Amniotic epithelial cell (primary cell): Measurements from ENCODE around the gene PRKAG2.
A peak's percentile ranks its signal among the peaks of the same experiment; 100 is the strongest.
"Not testable (repeated sequence)": the region's sequence is repeated elsewhere in the genome, so short reads cannot be mapped to it uniquely, and the experiment has no call there.

Experiments
- DNase-seq: peaks from one replicate; pipeline ENCODE4 v3.0.0-alpha.2; 2010; ENCODE audit warnings: low read depth

PRKAG2 gene

GRCh38 chr7:151552352-151553028 lies 324.4 kb downstream of the PRKAG2 start:
- no peak for DNase-seq

DNA sequence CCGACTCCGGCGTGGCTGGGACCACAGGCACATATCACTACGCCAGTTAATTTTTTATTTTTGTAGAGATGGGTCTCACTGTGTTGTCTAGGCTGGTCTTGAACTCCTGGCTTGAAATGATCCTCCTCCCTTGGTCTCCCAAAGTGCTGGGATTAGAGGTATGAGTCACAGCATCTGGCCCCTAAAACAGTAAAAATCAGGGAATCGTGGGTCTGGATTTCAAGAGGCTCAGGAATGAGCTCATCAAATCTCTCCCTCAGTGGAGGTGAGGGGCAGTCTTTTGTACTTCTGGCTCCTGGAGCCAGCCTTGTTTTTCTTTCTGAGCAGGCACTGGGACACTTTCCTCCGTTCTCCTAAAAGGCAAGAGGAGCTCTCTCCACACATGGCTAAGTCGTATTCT lies 325.1 kb downstream of the PRKAG2 start:
- no peak for DNase-seq

DNA sequence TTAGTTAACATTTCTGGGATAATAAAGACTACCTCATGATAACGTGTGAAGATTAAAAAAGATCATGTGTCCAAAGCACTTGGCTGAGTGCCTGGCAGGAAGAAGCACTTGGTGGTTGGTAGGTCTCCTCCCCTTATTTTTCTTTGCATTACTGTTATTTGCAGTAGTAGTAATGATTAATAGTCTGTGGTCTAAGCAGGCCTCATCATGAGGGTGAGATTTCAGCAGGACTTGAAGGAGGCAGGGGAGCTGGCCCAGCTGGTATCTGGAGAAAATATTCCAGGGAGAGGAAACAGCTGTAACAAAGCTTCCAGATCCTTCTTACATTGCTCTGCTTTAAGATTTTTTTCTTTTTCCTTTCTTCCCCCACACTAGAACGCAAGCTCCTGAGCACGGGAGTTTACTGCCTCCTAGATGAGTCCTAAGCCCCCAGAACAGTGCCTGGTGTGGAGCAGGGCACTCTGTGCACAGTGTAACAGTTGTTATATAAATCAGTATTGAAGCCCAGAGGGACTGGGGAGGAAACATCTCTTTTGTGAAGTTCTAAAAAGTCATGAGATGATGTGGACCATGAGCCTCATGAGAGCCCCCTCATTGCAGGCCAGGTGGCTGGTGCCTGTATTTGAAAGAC lies 326.1 kb downstream of the PRKAG2 start:
- DNase-seq, result peak; percentile 99

- DNase-seq, result no peak
Measured at GRCh38 chr7:151549644-151550043, 327.3 kb downstream of the PRKAG2 start.

DNA sequence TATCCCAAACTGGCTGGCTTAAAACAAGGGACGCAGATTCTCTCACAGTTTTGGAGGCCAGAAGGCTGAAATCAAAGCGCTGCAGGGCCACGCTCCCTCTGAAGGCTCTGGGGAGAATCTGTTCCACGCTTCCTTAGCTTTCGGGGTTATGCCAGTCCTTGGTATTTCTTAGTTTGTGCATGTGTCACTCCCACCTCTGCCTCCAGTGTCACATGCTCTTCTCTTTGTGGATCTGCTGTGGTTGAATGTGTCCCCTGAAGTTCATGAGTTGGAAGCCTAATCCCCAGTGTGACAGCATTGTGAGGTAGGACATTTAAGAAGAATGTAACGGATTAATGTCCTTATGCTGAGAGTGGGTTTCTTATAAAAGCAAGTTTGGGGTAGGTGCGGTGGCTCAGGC lies 327.8 kb downstream of the PRKAG2 start:
- DNase-seq, result no peak

DNA sequence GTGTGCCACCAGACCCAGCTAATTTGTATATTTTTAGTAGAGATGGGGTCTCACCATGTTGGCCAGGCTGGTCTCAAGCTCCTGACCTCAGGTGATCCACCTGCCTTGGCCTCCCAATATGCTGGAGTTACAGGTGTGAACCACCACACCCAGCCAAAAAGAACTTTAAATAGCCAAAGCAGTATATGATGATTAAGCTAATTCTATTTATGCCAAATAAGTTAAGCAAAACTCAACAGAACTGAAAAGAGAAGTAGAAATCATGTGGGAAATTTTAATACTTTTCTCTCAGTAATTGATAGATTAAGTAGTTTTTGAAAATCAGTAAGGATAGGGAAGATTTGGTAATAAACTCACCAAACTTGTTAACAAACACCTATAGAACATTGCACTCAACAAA lies 332.7 kb downstream of the PRKAG2 start:
- DNase-seq, result no peak

DNA sequence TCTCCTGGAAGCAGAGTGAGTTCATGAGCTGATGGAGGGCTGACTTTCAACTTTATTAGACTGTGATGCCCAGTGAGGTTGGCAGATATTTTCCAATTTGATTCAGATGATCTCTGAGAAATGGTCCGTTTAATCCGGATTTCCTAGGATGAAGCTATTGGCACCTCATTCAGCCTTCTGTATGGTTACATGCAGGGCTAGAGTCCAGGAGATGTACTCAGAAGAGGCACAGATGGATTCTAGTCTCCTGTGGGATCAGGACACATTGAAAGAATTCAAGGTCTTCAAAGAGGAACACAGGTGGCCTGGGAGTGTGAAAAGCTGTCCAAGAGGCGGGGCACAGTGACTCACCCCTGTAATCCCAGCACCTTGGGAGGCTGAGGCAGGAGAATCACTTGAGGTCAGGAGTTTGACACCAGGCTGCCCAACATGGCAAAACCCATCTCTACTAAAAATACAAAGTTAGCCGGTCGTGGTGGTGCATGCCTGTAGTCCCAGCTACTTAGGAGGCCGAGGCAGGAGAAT lies 334.2 kb downstream of the PRKAG2 start:
- no peak for DNase-seq

GRCh38 chr7:151541709-151542499 lies 335.0 kb downstream of the PRKAG2 start:
- DNase-seq, result no peak

DNA sequence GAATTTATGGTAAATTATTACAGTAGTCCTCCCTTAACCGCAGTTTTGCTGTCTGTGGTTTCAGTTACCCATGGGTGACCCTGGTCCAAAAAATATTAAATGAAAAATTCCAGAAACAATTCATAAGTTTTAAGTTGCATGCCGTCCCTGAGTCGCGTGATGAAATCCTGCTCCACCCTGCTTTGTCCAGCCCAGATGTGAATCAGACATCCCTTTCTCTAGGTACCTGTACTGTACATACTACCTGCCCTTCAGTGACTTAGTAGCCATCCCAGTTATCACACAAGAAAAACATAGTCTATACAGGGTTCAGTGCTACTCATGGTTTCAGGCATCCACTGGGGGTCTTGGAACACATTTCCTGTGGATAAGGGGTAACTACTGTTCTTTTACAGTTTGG lies 336.8 kb downstream of the PRKAG2 start:
- peak; percentile 32 for DNase-seq

- DNase-seq, result peak; percentile 29
Measured at GRCh38 chr7:151539088-151539671, 337.7 kb downstream of the PRKAG2 start.

DNA sequence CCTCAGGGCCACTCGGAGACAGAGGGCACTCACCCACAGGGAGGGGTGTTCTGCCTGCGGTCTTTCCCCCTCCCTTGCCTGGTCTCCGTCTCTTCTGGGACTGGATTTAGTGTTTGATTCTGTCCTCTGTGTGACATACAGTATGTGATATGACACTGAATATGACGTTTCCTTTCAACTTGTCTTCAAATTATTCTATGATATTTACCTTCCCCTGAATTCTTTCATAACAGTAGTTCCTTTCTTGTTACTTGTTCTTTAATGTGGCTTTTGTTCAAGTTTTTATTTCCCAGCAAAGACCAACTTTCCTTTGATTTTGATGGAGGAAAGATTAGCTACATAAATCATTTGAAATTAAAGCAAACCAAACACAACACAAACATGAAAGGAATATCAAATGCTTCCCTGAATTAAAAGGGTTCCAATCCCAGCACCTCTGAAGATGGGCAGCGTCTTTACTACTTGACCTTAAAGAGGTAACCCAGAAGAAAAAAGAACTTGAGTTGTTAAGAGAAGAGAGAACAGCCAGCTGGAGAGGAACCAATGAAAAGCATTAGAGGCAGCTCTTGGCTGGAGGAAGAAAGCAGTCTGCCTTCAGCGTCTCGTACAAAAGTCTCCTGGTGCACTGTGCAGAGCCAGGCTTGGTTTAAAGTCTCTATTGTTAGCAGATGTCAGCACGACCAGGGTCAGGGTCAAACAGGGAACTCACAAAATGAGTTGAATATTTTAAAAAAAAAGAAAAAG lies 338.9 kb downstream of the PRKAG2 start:
- DNase-seq, result no peak

DNA sequence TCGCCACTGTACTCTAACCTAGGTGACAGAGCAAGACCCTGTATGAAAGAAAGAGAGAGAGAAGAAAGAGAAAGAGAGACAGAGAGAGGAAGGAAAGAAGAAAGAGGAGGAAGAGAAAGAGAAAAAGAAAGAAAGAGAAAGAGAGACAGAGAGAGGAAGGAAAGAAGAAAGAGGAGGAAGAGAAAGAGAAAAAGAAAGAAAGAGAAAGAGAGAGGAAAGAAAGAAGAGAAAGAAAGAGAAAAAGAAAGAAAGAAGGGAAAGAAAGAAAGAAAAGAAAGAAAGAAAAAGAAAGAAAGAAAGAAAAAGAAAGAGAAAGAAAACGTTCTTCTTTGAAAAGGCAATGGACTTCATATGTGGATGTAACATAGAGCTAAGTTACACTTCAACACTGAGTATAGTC lies 340.7 kb downstream of the PRKAG2 start:
- DNase-seq, result not testable (repeated sequence)

DNA sequence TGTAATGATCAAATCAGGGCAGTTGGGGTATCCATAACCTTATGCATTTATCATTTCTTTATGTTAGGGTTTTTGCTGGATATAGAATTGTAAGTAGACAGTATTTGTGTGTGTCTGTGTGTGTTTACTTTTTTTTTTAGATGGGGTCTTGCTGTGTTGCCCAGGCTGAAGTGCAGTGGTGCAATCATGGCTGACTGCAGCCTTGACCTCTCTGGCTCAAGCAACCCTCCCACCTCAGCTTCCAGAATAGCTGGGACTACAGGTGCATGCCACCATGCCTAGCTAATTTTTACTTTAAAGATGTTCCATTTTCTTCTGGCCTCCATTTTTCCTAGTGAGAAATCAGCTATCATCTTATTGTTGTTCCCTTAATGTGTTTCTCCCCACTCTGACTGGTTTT lies 347.1 kb downstream of the PRKAG2 start:
- DNase-seq, result no peak

DNA sequence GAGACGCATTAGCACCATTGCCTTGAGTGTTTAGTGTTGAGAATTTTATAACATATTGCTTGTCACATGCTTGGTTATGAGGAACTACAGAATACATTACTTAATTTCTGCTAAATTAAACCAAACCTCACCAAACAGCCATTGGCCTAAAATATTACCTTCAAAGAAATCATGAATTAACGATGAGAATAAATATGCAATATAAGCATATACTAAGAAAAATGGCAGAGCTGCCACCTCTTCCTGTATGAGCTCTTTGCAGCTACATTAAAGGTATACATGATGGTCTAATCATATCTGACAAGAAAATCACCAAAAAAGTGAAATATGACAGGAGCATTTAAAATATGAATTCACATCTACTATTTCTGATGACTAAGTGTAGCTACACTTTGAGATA lies 352.1 kb downstream of the PRKAG2 start:
- DNase-seq, result no peak

DNA sequence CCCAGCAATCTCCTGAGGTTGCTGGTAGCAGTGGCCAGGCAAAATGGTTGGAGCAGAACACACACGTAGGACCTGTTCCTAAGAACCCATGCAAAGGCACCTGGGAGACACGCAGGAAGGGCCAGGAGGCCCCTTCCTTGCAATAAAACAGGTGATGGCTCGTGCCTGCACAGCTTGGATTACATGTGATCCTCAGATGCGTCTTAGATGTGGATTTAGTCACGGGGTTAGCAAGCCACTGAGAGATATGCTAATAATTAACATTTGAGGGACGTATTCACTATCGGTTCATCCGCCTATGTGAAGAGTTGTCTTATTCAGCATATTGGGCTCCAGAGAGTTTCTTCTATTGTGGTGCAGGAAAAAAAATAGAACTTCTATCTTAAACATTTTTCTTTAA lies 352.6 kb downstream of the PRKAG2 start:
- no peak for DNase-seq

DNA sequence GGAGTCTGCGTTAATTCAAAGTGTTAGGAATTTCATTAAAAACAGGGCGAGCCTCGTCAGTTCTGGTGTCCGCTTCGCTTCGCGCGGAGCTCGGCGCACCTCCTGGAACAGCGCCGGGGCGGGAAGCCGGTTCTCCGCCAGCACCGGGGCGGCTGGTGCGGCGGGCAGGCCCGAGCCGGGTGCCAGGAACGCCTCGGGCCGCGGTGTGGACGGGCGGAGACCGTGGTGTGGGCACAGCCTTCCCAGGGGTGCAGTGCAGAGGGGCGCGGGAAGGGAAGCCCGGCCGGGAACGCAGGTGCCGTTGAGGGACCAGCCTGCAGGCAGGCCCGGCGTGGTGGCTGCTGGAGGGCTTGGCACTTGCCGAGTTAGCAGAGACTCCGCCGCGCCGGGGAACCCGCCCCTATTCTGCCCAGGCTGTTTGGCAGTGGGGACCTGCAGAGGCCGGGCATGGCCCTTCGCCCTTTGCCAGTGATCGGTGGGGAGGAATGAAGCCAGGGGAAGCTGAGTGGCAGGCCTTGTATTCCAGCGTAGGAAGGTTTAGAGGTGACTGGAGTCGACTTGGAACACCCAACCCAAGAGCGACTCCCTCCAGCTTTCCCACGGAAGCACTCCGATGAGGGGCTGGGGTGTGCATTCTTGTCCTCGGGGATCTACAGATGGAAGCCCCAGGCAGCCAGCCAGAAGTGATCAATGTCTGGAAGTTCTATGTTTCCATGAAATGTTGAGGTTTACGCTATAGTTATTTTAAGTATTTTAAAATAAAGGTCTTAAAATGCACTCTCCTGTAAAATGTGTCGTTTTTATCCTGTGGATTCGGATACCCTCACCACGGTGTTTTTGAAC lies 356.3 kb downstream of the PRKAG2 start:
- no peak for DNase-seq

- peak; percentile 98 for DNase-seq
Measured at GRCh38 chr7:151519765-151520418, 357.0 kb downstream of the PRKAG2 start, which contains the start of gene RHEB. Gene RHEB, minus strand, starts transcription at chr7:151519895. Its CDS starts 384 bp downstream, at chr7:151519511.

GRCh38 chr7:151518947-151519764 lies 357.8 kb downstream of the PRKAG2 start:
- peak; percentile 21 for DNase-seq
